ENCODE data around the gene ADRA2C. TPM values are rescaled to one million over a fixed set of nuclear protein-coding genes. Genes with fewer than 3 reads are reported as not detected.
A peak's percentile ranks its signal among the peaks of the same experiment; 100 is the strongest.

ADRA2C gene
- total and polyA plus RNA-seq, 8 donors, result 1.1 to 6.8 (median 3.0) TPM

GRCh38 chr4:3800351-3800750, 34.2 kb downstream of the ADRA2C start:
- intact Hi-C loops (cut with DNase I), result no loop called here
- Histone ChIP-seq H3K27ac (no peak overlapping the region), H3K36me3 (no peaks in the 10 kb centered on the region), H3K4me3 (no peak overlapping the region), H3K4me1 (no peaks in the 10 kb centered on the region), H3K9me3 (no peaks in the 10 kb centered on the region), H3K27me3 (no peaks in the 10 kb centered on the region)
- 64 to 67% methylated on average over 12 of the region's 12 CpGs for WGBS, 2 donors
- FAIRE-seq, result no peak
- TF ChIP-seq, protein P1, sequence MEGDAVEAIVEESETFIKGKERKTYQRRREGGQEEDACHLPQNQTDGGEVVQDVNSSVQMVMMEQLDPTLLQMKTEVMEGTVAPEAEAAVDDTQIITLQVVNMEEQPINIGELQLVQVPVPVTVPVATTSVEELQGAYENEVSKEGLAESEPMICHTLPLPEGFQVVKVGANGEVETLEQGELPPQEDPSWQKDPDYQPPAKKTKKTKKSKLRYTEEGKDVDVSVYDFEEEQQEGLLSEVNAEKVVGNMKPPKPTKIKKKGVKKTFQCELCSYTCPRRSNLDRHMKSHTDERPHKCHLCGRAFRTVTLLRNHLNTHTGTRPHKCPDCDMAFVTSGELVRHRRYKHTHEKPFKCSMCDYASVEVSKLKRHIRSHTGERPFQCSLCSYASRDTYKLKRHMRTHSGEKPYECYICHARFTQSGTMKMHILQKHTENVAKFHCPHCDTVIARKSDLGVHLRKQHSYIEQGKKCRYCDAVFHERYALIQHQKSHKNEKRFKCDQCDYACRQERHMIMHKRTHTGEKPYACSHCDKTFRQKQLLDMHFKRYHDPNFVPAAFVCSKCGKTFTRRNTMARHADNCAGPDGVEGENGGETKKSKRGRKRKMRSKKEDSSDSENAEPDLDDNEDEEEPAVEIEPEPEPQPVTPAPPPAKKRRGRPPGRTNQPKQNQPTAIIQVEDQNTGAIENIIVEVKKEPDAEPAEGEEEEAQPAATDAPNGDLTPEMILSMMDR (IDR thresholded peaks at IDR 0.05), result no peak
- DNase-seq, result peak in 3 of 6 donors; percentile 2 to 29 (median 16)
- ATAC-seq, result no peak

DNA sequence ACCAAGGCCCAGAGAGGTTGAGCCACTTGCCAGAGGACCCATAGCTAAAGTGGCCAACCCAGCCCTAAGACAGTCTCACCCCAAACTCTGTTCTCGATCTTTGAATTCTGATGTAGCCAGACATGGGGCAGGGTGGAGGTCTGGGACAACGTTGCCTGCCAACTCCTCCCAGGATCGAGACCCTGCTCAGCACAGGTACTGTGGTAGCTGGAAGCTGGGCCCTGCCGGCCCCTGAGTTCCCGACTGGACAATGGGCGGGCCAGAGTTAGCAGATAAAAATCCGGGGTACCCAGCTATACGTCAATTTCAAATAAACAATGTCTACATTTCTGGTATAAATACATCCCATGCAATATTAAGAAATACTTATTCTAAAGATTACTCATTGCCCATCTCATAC, 35.3 kb downstream of the ADRA2C start:
- H3K9me3 ChIP-seq, result no peaks in the 10 kb centered on the region
- peak in 3 of 6 donors; percentile 0 to 37 (median 12) for DNase-seq
- intact Hi-C loops (cut with DNase I), result no loop called here
- no peaks in the 10 kb centered on the region for H3K4me1 ChIP-seq
- no peak overlapping the region for H3K4me3 ChIP-seq
- WGBS, 2 donors, result 60 to 64% methylated on average over 8 of the region's 8 CpGs
- no peak for ATAC-seq
- no peaks in the 10 kb centered on the region for H3K36me3 ChIP-seq
- H3K27ac ChIP-seq, result no peak overlapping the region
- no peak for FAIRE-seq
- TF ChIP-seq, protein P1 (IDR thresholded peaks at IDR 0.05), result no peak
- H3K27me3 ChIP-seq, result no peaks in the 10 kb centered on the region

DNA sequence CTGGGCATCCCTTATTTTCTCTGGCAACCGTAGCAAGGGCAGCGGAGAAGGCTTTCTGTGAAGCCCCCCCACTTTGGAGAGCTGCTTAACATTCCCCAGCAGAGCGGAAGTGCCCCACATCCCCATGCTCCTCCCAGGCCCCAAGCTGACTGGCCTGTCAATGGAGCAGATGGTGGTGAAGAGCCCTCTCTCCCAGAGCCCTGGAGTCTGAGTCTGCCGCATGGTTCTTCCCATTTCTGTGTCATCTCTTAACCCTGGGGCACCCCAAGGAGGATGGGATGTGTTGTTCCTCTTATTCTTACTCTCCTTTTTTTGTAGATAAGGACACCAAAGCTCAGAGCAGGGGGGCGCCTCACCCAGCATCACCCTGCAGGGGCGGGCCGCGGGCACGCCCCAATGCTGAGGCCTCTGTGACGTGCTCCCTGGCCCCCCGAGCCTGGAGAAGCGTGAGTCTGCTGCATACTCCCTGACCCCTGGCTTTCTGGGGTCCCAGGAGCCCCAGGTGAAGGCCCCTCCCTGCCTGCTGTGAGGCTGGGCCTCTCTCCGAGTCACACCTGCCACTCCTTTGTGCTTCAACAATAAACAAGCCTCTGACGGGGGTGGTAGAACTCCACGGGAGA, 35.9 kb downstream of the ADRA2C start:
- H3K4me1 ChIP-seq, result no peaks in the 10 kb centered on the region
- no peak overlapping the region for H3K4me3 ChIP-seq
- peak in 2 of 6 donors; percentile 1 to 22 for DNase-seq
- no peak for ATAC-seq
- FAIRE-seq, result no peak
- WGBS, 2 donors, result 69 to 73% methylated on average over 15 of the region's 15 CpGs
- no peaks in the 10 kb centered on the region for H3K9me3 ChIP-seq
- no peaks in the 10 kb centered on the region for H3K36me3 ChIP-seq
- no peak overlapping the region for H3K27ac ChIP-seq
- intact Hi-C loops (cut with DNase I), result no loop called here
- TF ChIP-seq, protein P1 (IDR thresholded peaks at IDR 0.05), result no peak
- no peaks in the 10 kb centered on the region for H3K27me3 ChIP-seq

DNA sequence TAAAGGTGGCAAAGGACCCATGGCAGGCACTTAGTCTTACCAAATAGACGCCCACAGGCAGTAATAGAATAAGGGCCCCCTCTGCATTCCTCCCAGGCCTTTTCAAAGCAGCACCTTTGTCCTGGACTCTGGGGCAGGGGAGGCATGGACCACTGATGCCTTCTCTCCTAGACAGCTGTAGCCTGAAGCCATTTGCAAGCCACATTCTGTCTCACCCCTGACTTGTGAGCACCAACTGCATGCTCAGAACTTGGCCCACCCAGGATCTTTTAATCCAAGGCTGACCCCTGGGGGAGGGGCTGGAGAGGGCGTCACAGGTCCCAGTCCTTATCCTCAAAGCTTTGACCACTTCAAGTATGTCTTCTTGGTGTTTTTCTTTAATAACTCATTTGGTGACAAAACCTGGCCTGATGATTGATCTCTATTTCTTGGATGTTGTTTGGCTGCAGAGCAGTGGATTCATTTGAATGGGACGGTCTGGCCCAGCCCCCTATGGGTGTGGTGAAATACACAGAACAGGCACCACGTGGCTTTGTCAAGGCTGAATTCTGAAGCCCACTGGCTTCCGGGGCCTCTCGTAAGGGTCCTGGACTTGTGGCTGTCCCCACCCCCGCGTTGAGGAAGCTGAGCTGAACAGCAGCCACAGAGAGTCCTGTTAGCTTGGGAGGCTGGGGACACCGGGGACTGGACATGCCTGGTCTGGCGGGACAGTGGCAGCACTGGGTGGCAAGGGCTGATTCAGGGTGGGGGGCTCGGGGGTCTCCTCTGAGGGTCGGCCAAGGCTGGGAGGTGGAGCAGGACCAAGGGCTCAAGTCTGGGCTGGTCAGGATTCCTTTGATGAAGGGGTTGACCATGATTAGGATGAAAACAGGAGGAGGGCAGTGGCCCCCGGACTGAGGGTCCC, 36.6 kb downstream of the ADRA2C start:
- ATAC-seq (no peak), FAIRE-seq (no peak), DNase-seq (peak in 2 of 6 donors; percentile 4 to 30)
- TF ChIP-seq, protein P1 (IDR thresholded peaks at IDR 0.05), result no peak
- H3K36me3 ChIP-seq, result no peaks in the 10 kb centered on the region
- intact Hi-C loops (cut with DNase I), result no loop called here
- H3K4me1 ChIP-seq, result no peaks in the 10 kb centered on the region
- no peak overlapping the region for H3K27ac ChIP-seq
- H3K27me3 ChIP-seq, result no peaks in the 10 kb centered on the region
- no peaks in the 10 kb centered on the region for H3K9me3 ChIP-seq
- no peak overlapping the region for H3K4me3 ChIP-seq
- 29 to 34% methylated on average over 13 of the region's 13 CpGs for WGBS, 2 donors

GRCh38 chr4:3803475-3803847, 37.3 kb downstream of the ADRA2C start:
- DNase-seq (peak in 3 of 6 donors; percentile 3 to 43 (median 38)), ATAC-seq (no peak), FAIRE-seq (no peak)
- Histone ChIP-seq H3K4me1 (no peaks in the 10 kb centered on the region), H3K27ac (no peak overlapping the region), H3K4me3 (no peak overlapping the region), H3K9me3 (no peaks in the 10 kb centered on the region), H3K36me3 (no peaks in the 10 kb centered on the region), H3K27me3 (no peaks in the 10 kb centered on the region)
- 28 to 30% methylated on average over 18 of the region's 18 CpGs for WGBS, 2 donors
- TF ChIP-seq, protein P1 (IDR thresholded peaks at IDR 0.05), result no peak
- intact Hi-C loops (cut with DNase I), result no loop called here

All from pancreas (tissue), 10 donors.